Epithelial cell of proximal tubule (primary cell): ENCODE measurements around the gene SLC12A1. TPM values are rescaled to one million over a fixed set of nuclear protein-coding genes. Genes with fewer than 3 reads are reported as not detected.

ENCODE experiments used
- DNase-seq: peaks from one replicate; pipeline ENCODE4 v3.0.0-alpha.2; 2011; ENCODE audit warnings: low read depth
- H3K4me3 ChIP-seq: 2 replicates; pipeline ENCODE4 v1.5.1; 2011; ENCODE audit warnings: low read depth, mild to moderate bottlenecking, low read length
- total RNA-seq: library from RNA; depleted of rRNA; stranded (reverse); fragments of >200 nt; gene quantifications from 2 replicates; pipeline ENCODE4 v1.2.3, GENCODE V29; 2015
- TF ChIP-seq, protein P1 (sequence below): conservative IDR thresholded peaks from 2 replicates; pipeline ENCODE4 v1.5.1; 2012; ENCODE audit warnings: low read depth, mild to moderate bottlenecking, low read length

SLC12A1 gene
- total RNA-seq, 1 donor from 2014 or later = 0.06 TPM

DNA sequence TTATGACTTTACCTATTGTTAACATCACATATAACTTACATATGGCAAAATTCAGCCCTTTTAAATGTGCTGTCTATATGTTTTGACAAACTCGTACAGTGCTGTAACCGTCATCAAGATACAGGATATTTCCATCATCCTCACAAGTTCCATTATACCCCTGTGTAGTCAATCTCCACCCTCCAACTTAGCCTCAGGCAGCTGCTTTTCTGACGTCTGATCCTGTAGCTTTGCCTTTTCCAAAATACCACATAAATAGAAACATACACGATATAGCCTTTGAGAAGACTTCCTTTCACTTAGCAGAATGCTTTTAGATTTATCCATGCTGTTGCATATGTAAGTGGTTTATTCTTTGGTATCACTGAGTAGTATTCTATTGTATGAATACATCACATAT, 47.1 kb downstream of the SLC12A1 start:
- TF ChIP-seq, protein P1, sequence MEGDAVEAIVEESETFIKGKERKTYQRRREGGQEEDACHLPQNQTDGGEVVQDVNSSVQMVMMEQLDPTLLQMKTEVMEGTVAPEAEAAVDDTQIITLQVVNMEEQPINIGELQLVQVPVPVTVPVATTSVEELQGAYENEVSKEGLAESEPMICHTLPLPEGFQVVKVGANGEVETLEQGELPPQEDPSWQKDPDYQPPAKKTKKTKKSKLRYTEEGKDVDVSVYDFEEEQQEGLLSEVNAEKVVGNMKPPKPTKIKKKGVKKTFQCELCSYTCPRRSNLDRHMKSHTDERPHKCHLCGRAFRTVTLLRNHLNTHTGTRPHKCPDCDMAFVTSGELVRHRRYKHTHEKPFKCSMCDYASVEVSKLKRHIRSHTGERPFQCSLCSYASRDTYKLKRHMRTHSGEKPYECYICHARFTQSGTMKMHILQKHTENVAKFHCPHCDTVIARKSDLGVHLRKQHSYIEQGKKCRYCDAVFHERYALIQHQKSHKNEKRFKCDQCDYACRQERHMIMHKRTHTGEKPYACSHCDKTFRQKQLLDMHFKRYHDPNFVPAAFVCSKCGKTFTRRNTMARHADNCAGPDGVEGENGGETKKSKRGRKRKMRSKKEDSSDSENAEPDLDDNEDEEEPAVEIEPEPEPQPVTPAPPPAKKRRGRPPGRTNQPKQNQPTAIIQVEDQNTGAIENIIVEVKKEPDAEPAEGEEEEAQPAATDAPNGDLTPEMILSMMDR = no peak
- no peak for DNase-seq
- H3K4me3 ChIP-seq = no peak overlapping the region

DNA sequence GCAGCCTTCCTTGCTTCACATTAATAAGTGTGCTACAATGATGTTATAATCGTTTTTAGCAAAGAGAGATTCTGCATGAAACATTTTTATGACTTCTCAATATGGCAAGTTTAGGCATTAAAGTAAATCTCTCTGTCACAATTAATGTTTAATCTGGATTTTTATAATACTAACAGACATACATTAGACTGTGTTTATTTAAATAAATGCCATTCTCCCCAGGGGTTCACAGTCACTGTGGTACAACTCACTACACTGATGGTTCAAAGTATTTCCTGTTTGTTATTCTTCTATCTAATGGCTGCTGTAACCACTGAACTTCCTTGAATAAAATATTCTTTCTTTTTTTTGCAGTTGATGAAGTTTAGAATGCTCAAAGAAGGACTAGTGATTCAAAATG, 59.0 kb downstream of the SLC12A1 start:
- no peak for DNase-seq
- TF ChIP-seq, protein P1 = no peak

DNA sequence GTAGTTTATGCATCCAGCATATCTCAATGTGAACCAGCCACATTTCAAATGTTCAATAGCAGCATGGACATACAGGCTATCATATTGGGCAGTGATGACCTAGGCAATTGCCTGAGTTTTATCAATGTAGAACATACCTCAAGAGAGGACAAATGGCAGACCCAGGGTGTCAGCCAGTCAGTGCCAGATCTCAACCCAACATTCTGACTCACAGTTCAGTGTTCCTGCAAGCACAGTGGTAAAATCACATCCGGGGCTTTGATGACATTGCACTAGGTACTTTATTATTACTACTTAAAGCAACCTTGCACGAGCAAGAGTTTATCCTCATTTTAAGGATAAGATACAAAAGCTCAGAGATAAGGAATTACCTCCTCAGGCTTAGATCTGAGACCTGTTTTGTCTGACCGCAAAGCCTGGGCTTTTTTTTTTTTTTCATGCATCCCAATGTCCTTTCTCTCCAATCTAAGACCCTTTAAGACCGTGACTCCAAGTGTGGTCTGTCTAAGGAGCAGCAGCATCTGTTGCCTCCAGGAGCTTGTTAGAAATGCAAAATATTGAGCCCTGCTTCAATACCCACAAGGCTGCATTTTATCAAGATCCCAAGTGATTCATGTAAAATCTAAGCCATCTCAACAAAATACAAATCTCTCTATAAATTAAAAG, 60.1 kb downstream of the SLC12A1 start:
- H3K4me3 ChIP-seq = no peak overlapping the region
- no peak for DNase-seq
- TF ChIP-seq, protein P1 = no peak

More for the DNA sequence above, 59.0 kb downstream of the SLC12A1 start:
- H3K4me3 ChIP-seq = no peak overlapping the region

DNA sequence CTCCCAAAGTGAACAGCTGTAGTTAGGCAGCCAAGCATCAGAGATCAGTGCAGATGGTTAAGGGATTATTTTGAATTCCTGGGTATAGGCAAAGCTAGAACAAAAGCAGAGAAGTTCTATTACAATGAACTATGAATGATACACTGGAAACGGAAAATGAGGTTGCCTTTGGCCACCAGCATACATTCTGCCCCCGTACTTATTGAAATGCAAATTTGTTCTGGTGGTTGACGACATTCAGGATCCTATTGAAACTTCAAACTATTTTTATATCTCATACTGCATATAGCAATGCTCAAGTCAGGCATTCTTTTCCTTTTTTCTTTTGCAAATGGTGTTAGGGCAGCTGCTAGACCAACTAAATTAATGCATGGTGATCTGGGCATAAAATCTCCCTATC, 61.7 kb downstream of the SLC12A1 start:
- no peak for DNase-seq
- TF ChIP-seq, protein P1 = no peak
- no peak overlapping the region for H3K4me3 ChIP-seq

DNA sequence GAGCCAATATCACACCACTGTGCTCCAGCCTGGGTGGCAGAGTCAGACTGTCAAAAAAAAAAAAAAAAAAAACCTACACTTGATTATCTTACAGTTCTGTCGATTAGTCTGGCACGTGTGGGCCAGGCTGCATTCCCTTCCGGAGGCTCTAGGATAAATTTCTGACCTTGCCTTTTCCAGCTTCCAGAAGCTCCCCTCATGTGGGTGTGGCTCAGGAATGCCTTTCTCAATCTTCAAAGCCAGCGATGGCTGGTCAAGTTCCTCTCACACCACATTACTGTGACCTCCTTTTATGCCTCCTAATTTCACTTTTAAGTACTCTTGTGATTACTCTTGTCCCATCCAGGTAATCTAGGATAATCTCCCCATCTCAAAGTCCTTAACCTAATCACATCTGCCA, 66.9 kb downstream of the SLC12A1 start:
- H3K4me3 ChIP-seq = no peak overlapping the region
- no peak for DNase-seq
- TF ChIP-seq, protein P1 = no peak

DNA sequence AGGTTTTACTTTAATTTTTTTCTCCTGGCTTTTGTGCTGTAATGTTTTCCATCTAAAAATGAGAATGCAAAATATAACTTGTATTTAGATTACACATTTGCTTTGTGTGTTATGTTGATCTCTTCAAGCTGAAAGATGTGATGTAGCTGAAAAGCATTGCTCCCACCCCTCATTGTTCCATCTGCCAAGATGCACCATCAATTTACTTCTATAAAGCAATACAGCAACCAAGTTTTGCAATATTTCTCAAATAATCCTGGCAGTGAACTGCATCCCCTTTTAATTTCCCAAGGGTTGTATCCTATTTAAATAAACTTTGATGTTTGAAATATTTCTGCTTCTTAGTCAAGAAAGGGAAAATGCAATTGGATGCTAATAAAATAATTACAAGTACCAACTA, 72.6 kb downstream of the SLC12A1 start:
- no peak overlapping the region for H3K4me3 ChIP-seq
- no peak for DNase-seq
- TF ChIP-seq, protein P1 = no peak

DNA sequence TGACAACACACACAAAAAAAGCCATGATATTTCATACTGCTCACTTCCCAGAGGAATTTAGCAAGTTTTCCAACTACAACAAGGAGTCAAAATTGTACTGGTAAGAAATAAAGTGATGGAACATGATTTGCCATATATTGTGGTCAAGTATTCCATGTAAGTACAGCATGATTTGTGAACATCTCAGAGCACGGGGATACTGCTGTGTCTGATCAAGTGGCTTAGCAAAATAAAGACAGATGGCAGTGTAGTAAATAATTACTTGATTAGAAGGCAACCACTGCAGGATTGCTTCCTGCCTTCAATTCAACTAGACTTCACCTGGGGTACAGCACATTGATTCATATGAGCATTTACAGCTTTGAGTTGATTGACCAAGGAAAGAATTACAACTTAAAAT, 73.5 kb downstream of the SLC12A1 start:
- DNase-seq = no peak

More for the DNA sequence above, 73.5 kb downstream of the SLC12A1 start:
- TF ChIP-seq, protein P1 = no peak
- no peak overlapping the region for H3K4me3 ChIP-seq
